BE2C (cell line): ENCODE data around the gene NEMP2.

Experiments
- DNase-seq: peaks from one replicate; pipeline ENCODE4 v3.0.0-alpha.2; 2020
- H3K27me3 ChIP-seq: fragments of 250-450 bp; sonication (Bioruptor Pico); 2 replicates; pipeline ENCODE4 v1.5.1; 2020; ENCODE audit warnings: mild to moderate bottlenecking
- H3K36me3 ChIP-seq: fragments of 250-450 bp; sonication (Bioruptor Pico); 2 replicates; pipeline ENCODE4 v1.5.1; 2020; ENCODE audit warnings: mild to moderate bottlenecking
- H3K4me1 ChIP-seq: fragments of 250-450 bp; sonication (Bioruptor Pico); 2 replicates; pipeline ENCODE4 v1.5.1; 2020
- H3K4me3 ChIP-seq: 2 replicates; pipeline ENCODE4 v1.5.1; 2011; ENCODE audit warnings: low read depth, low read length
- H3K9me3 ChIP-seq: fragments of 250-450 bp; sonication (Bioruptor Pico); 2 replicates; pipeline ENCODE4 v1.5.1; 2020
- CTCF ChIP-seq: IDR thresholded peaks from 2 replicates; pipeline ENCODE4 v1.5.1; 2012; ENCODE audit warnings: mild to moderate bottlenecking, low read depth, low read length

The NEMP2 gene

GRCh38 chr2:190466819-190467446 is 67.6 kb downstream of the NEMP2 start:
- DNase-seq = no peak
- Histone ChIP-seq H3K27me3 (no peaks in the 10 kb centered on the region), H3K36me3 (peaks cover 3% of the 10 kb centered on the region; the same call in 1 of the 2 replicates), H3K9me3 (peaks cover 9% of the 10 kb centered on the region), H3K4me3 (no peak overlapping the region), H3K4me1 (peaks cover 26% of the 10 kb centered on the region)
- TF ChIP-seq CTCF = no peak

GRCh38 chr2:190465060-190465459 is 69.5 kb downstream of the NEMP2 start:
- H3K36me3 ChIP-seq = no peaks in the 10 kb centered on the region
- no peaks in the 10 kb centered on the region for H3K9me3 ChIP-seq
- TF ChIP-seq CTCF = no peak
- H3K4me1 ChIP-seq = peaks cover 21% of the 10 kb centered on the region
- no peaks in the 10 kb centered on the region for H3K27me3 ChIP-seq
- no peak for DNase-seq
- H3K4me3 ChIP-seq = no peak overlapping the region

GRCh38 chr2:190462611-190463010 is 71.9 kb downstream of the NEMP2 start:
- Histone ChIP-seq H3K4me3 (no peak overlapping the region), H3K4me1 (peaks cover 13% of the 10 kb centered on the region), H3K27me3 (no peaks in the 10 kb centered on the region), H3K9me3 (no peaks in the 10 kb centered on the region), H3K36me3 (no peaks in the 10 kb centered on the region)
- no peak for TF ChIP-seq CTCF
- DNase-seq = no peak

GRCh38 chr2:190462181-190462580 is 72.3 kb downstream of the NEMP2 start:
- DNase-seq = no peak
- no peak for TF ChIP-seq CTCF
- H3K9me3 ChIP-seq = no peaks in the 10 kb centered on the region
- no peaks in the 10 kb centered on the region for H3K27me3 ChIP-seq
- peaks cover 13% of the 10 kb centered on the region for H3K4me1 ChIP-seq
- no peak overlapping the region for H3K4me3 ChIP-seq
- H3K36me3 ChIP-seq = no peaks in the 10 kb centered on the region

- no peak overlapping the region for H3K4me3 ChIP-seq
- no peak for DNase-seq
- no peak for TF ChIP-seq CTCF
- H3K9me3 ChIP-seq = no peaks in the 10 kb centered on the region
- H3K4me1 ChIP-seq = peaks cover 3% of the 10 kb centered on the region; the same call in 1 of the 2 replicates
- no peaks in the 10 kb centered on the region for H3K27me3 ChIP-seq
- H3K36me3 ChIP-seq = no peaks in the 10 kb centered on the region
Measured at GRCh38 chr2:190460487-190460886, 74.0 kb downstream of the NEMP2 start.

GRCh38 chr2:190459881-190460280 is 74.6 kb downstream of the NEMP2 start:
- DNase-seq = no peak
- H3K4me3 ChIP-seq = no peak overlapping the region
- no peaks in the 10 kb centered on the region for H3K36me3 ChIP-seq
- H3K9me3 ChIP-seq = no peaks in the 10 kb centered on the region
- H3K27me3 ChIP-seq = no peaks in the 10 kb centered on the region
- peaks cover 3% of the 10 kb centered on the region; the same call in 1 of the 2 replicates for H3K4me1 ChIP-seq
- no peak for TF ChIP-seq CTCF
